Spinal cord (tissue), 10 donors: ENCODE data around the gene GABRP. TPM values are rescaled to one million over a fixed set of nuclear protein-coding genes. Genes with fewer than 3 reads are reported as not detected.

Experiments
- DNase-seq, 6 donors: peaks; one replicate each; pipeline versions ENCODE4 v3.0.0 to v3.0.0-alpha.2; 2013 to 2015; ENCODE audit warnings: low spot score in 6 of 6, low read depth in 4 of 6
- H3K27ac ChIP-seq: one replicate; pipeline ENCODE4 v1.5.1; 2013; ENCODE audit warnings: low read depth, low read length, control low read depth
- H3K27me3 ChIP-seq: one replicate; pipeline ENCODE4 v1.6.1; 2013; ENCODE audit warnings: low read length; ENCODE audit not compliant: control insufficient read depth, insufficient read depth
- H3K36me3 ChIP-seq: one replicate; pipeline ENCODE4 v1.6.1; 2013; ENCODE audit warnings: low read length; ENCODE audit not compliant: control insufficient read depth, insufficient read depth
- H3K4me1 ChIP-seq: one replicate; pipeline ENCODE4 v1.6.1; 2013; ENCODE audit warnings: low read length; ENCODE audit not compliant: control insufficient read depth, insufficient read depth
- H3K4me3 ChIP-seq: one replicate; pipeline ENCODE4 v1.5.1; 2013; ENCODE audit warnings: low read depth, low read length, control low read depth
- H3K9me3 ChIP-seq: one replicate; pipeline ENCODE4 v1.6.1; 2013; ENCODE audit warnings: low read length; ENCODE audit not compliant: control insufficient read depth, insufficient read depth
- WGBS: methylation state at CpG from one replicate; pipeline ENCODE4 v1.1.5; 2013; ENCODE audit warnings: missing lambda C conversion rate; ENCODE audit not compliant: insufficient coverage; 5-methylcytosine and 5-hydroxymethylcytosine counted together
- polyA plus RNA-seq, 2 donors: library from polyadenylated mRNA; unstranded; fragments of 120-200 nt; gene quantifications; one replicate each; pipeline ENCODE4 v1.2.1, GENCODE V29; 2013; ENCODE audit not compliant: insufficient read length in 2 of 2
- total RNA-seq, 2 donors: library from RNA; depleted of rRNA in 1 of 2; stranded (reverse); fragments of 120-200 nt in 1 of 2; fragments of >200 nt in 1 of 2; gene quantifications; one replicate each; pipeline versions ENCODE4 v1.2.3 to v1.2.4, GENCODE V29; 2013 to 2014
- donor health status: healthy.

Gene GABRP
- total and polyA plus RNA-seq, 4 donors: 0.10 to 0.76 (median 0.47) TPM

GRCh38 chr5:170746075-170746960 is 37.2 kb upstream of the GABRP start:
- Histone ChIP-seq H3K36me3 (no peaks in the 10 kb centered on the region), H3K4me1 (peaks cover 40% of the 10 kb centered on the region), H3K9me3 (no peaks in the 10 kb centered on the region), H3K27me3 (peaks cover 2% of the 10 kb centered on the region), H3K27ac (no peak overlapping the region), H3K4me3 (no peak overlapping the region)
- no peak for DNase-seq
- 71% methylated on average over 9 of the region's 14 CpGs for WGBS

- Histone ChIP-seq H3K27ac (no peak overlapping the region), H3K4me1 (peaks cover 43% of the 10 kb centered on the region), H3K36me3 (no peaks in the 10 kb centered on the region), H3K9me3 (no peaks in the 10 kb centered on the region), H3K27me3 (peaks cover 2% of the 10 kb centered on the region), H3K4me3 (no peak overlapping the region)
- no peak for DNase-seq
- WGBS: 97% methylated on average over 11 of the region's 11 CpGs
Observed at GRCh38 chr5:170746961-170747340, 36.6 kb upstream of the GABRP start.

DNA sequence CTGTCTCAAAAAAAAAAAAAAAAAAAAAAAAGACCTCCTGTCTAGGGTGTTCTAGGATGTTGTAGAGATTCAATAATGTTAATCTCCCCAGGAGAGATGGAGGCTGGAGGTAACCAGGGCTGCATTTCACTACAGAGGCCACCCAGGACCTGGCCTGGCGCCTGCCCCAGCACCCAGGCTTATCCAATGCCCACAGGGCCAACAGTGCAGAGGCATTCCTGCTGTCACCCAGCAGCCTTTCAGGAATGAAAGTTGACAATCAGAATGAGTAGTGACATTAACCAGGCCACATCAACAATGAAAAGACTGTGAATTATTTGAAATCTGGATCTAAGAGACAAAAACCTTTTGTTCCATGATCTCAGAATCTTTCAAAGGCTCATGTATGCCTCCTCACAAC is 36.2 kb upstream of the GABRP start:
- H3K4me1 ChIP-seq: peaks cover 47% of the 10 kb centered on the region
- no peak for DNase-seq
- no peak overlapping the region for H3K4me3 ChIP-seq
- H3K27me3 ChIP-seq: peaks cover 2% of the 10 kb centered on the region
- no peak overlapping the region for H3K27ac ChIP-seq
- H3K36me3 ChIP-seq: no peaks in the 10 kb centered on the region
- no CpG with 5 or more reads among the region's 1 CpG for WGBS
- no peaks in the 10 kb centered on the region for H3K9me3 ChIP-seq

- Histone ChIP-seq H3K27me3 (peaks cover 2% of the 10 kb centered on the region), H3K4me1 (peaks cover 51% of the 10 kb centered on the region), H3K36me3 (no peaks in the 10 kb centered on the region), H3K4me3 (no peak overlapping the region), H3K9me3 (no peaks in the 10 kb centered on the region), H3K27ac (no peak overlapping the region)
- DNase-seq: no peak
- WGBS: 83% methylated on average over 8 of the region's 10 CpGs
Observed at GRCh38 chr5:170747851-170748250, 35.7 kb upstream of the GABRP start.

GRCh38 chr5:170748951-170749471 is 34.5 kb upstream of the GABRP start:
- Histone ChIP-seq H3K27me3 (peaks cover 2% of the 10 kb centered on the region), H3K36me3 (no peaks in the 10 kb centered on the region), H3K9me3 (no peaks in the 10 kb centered on the region), H3K4me1 (peaks cover 48% of the 10 kb centered on the region), H3K27ac (no peak overlapping the region), H3K4me3 (no peak overlapping the region)
- DNase-seq: peak in 1 of 6 donors; percentile 40
- WGBS: 57% methylated on average over 9 of the region's 13 CpGs

- no peak for DNase-seq
- H3K27me3 ChIP-seq: no peaks in the 10 kb centered on the region
- H3K4me1 ChIP-seq: peaks cover 39% of the 10 kb centered on the region
- no peaks in the 10 kb centered on the region for H3K9me3 ChIP-seq
- H3K27ac ChIP-seq: no peak overlapping the region
- no peaks in the 10 kb centered on the region for H3K36me3 ChIP-seq
- 92% methylated on average over 7 of the region's 7 CpGs for WGBS
- H3K4me3 ChIP-seq: no peak overlapping the region
Observed at GRCh38 chr5:170749911-170750431, 33.6 kb upstream of the GABRP start.

DNA sequence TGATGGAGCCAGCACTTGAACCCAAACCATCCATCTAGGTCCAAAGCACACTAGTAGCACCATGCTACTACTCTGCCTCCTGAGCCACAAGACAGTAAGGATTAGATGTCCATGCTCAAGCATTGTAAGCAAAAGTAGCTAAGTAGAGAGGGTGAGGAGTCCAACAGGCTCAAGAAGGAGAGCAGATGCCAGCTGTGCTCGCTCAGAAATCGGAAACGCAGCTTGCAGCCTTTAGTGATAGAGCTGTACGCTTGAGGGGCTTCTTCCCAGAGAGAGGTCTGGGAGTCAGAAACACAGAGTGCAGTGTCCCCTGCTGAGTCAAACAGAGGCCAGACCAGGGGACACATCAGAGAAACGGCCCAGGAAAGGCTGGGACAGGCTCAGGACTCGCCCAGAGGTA is 32.7 kb upstream of the GABRP start:
- no peak for DNase-seq
- no peaks in the 10 kb centered on the region for H3K27me3 ChIP-seq
- 75% methylated on average over 5 of the region's 6 CpGs for WGBS

DNA sequence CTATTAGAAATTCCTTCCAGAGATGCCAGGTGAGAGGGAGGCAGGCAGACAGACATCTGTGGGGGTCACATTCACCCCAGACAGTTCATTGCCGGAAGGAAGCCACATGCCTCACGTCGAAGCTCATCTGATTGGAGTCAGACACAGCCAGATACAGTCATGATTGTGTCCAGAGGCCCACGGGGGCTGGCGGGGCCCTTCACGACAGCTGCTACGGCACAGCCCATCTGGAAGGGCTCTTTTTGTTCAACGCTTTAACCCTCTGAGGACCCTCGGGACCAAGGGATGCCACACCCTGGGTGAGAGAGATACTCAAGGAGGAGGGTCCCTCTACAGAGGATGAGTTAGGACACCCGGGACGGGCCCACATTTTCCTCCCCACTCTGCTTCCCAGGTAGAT is 31.9 kb upstream of the GABRP start:
- peaks cover 22% of the 10 kb centered on the region for H3K4me1 ChIP-seq
- 31% methylated on average over 8 of the region's 11 CpGs for WGBS
- no peaks in the 10 kb centered on the region for H3K36me3 ChIP-seq
- no peaks in the 10 kb centered on the region for H3K9me3 ChIP-seq
- H3K27ac ChIP-seq: no peak overlapping the region
- H3K4me3 ChIP-seq: no peak overlapping the region
- H3K27me3 ChIP-seq: no peaks in the 10 kb centered on the region
- DNase-seq: no peak

More for the DNA sequence above, 32.7 kb upstream of the GABRP start:
- H3K4me3 ChIP-seq: no peak overlapping the region
- H3K4me1 ChIP-seq: peaks cover 31% of the 10 kb centered on the region
- H3K27ac ChIP-seq: no peak overlapping the region
- no peaks in the 10 kb centered on the region for H3K36me3 ChIP-seq
- H3K9me3 ChIP-seq: no peaks in the 10 kb centered on the region

DNA sequence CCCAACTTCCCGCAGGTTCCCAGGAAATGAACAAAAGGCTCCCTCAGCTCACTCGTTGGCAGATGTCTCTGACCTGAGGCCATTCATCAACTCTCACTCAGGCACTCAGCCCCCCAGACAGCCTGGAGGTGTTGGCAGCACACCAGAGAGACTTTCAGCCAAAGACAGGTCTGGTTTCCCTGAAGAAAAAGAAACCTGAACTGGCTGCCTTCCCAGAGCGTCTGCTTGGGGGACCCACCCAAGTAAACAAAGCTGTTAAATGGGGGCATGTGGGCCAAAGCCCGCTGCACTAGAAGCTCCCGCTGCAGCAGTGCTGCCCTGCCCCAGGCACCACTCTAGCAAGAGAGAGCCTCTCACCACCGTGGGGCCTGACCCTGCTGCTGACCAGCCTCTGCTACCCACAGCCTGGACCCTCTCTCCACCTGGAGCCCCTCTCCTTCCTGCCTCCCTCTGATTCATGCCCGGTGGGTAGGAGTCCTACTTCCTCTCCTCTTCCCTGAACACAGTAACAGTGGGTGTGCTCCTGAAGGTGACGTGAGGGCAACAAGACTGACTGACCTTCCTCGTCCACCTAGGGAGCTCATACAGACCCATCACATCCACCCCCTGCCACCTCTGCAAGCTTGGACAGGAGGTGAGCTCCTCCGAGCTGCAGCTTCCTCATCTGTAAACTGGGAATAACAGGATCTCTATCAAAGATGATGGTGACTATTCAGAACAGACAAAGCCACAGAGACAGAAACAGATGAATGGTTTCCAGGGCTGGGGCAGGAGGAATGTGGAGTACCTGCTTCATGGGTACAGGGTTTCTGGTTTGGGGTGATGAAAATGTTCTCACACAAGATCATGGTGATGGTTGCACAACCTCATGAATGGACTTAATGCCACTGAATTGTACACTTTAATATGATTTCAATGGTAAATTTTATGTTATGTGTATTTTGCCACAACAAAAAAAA is 31.0 kb upstream of the GABRP start:
- Histone ChIP-seq H3K27ac (no peak overlapping the region), H3K36me3 (no peaks in the 10 kb centered on the region), H3K9me3 (no peaks in the 10 kb centered on the region), H3K4me3 (no peak overlapping the region), H3K27me3 (no peaks in the 10 kb centered on the region), H3K4me1 (peaks cover 18% of the 10 kb centered on the region)
- peak in 2 of 6 donors; percentile 32 to 72 for DNase-seq
- 45% methylated on average over 7 of the region's 10 CpGs for WGBS
